Colonic mucosa (tissue), 4 donors: ENCODE results near the gene UNG. TPM values are rescaled to one million over a fixed set of nuclear protein-coding genes. Genes with fewer than 3 reads are reported as not detected.

Experiments used
- DNase-seq: peaks from one replicate; pipeline ENCODE4 v3.0.0-alpha.2; 2020
- H3K27ac ChIP-seq: fragments of 200-600 bp; one replicate; pipeline ENCODE4 v1.8.0; 2021
- H3K27me3 ChIP-seq: fragments of 200-600 bp; one replicate; pipeline ENCODE4 v1.8.0; 2021
- H3K36me3 ChIP-seq: fragments of 200-600 bp; one replicate; pipeline ENCODE4 v1.8.0; 2021
- H3K4me1 ChIP-seq: fragments of 200-600 bp; one replicate; pipeline ENCODE4 v1.8.0; 2021; ENCODE audit warnings: mild to moderate bottlenecking
- H3K4me3 ChIP-seq: fragments of 200-600 bp; one replicate; pipeline ENCODE4 v1.8.0; 2021
- H3K9ac ChIP-seq, 2 donors: one replicate each; pipeline ENCODE4 v1.7.0; 2013; ENCODE audit warnings: control low read depth in 2 of 2, low read depth in 2 of 2, low read length in 2 of 2
- H3K9me3 ChIP-seq: fragments of 200-600 bp; one replicate; pipeline ENCODE4 v1.8.0; 2021
- intact Hi-C: fragments of 100-400 bp; cut with DNase I; formaldehyde crosslinking; loops from one replicate; pipeline ENCODE4 v1.14.1; 2022
- total RNA-seq, 2 donors: library from RNA; stranded (reverse); fragmentation: NEBNext Ultra II Directional in 1 of 2; extraction: Animal tissue kit (Norgen Biotek cat#: 25700) in 1 of 2; gene quantifications; one replicate each; pipeline ENCODE4 v1.2.1, GENCODE V29; 2021
- TF ChIP-seq, protein P1 (sequence below): fragments of 200-600 bp; IDR thresholded peaks from one replicate; pipeline ENCODE4 v1.8.0; 2022; ENCODE audit warnings: antibody characterized with exemption, mild to moderate bottlenecking
- donor health status: healthy.
- donor health status: DM: no; HTN: no; CAD: no.
- donor health status: DM: no; HTN: no; CAD: no.

UNG gene
- total RNA-seq, 2 donors from 2014 or later = 48.7 to 68.3 TPM

DNA sequence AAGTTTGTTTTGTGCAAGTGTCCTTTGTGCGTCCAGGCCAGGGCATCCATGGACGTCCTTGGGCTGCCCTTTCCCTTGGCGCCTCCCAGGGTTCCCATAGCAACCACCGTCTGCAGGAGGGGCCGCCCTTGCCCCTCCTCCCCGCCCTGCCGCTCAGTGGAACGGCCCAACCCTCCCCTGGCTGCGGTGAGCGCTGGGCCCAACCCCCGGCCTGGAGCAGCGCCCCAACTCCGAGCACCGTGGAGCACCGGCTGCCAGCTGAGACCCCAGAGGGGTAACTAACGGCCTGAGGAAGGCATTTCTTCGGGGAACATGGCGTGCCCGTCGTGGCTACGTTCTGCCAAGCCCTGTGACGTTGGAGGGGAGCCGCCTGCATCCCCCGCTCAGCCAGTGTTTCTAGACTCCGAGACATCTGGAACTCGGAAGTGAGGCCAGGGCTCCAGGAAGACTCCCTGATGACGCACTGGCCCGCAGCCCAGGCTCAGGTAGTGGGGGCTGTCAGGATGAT is 13.6 kb downstream of the UNG start:
- no peaks in the 10 kb centered on the region for H3K9me3 ChIP-seq
- peak overlapping the region; percentile 70 to 82 for H3K9ac ChIP-seq
- intact Hi-C loops = loop anchor here (10.0 kb wide), 1 partner anchor 154 kb away; no protein-coding TSS in a partner anchor
- H3K4me1 ChIP-seq = peaks cover 7% of the 10 kb centered on the region
- TF ChIP-seq, protein P1, sequence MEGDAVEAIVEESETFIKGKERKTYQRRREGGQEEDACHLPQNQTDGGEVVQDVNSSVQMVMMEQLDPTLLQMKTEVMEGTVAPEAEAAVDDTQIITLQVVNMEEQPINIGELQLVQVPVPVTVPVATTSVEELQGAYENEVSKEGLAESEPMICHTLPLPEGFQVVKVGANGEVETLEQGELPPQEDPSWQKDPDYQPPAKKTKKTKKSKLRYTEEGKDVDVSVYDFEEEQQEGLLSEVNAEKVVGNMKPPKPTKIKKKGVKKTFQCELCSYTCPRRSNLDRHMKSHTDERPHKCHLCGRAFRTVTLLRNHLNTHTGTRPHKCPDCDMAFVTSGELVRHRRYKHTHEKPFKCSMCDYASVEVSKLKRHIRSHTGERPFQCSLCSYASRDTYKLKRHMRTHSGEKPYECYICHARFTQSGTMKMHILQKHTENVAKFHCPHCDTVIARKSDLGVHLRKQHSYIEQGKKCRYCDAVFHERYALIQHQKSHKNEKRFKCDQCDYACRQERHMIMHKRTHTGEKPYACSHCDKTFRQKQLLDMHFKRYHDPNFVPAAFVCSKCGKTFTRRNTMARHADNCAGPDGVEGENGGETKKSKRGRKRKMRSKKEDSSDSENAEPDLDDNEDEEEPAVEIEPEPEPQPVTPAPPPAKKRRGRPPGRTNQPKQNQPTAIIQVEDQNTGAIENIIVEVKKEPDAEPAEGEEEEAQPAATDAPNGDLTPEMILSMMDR = no peak
- H3K36me3 ChIP-seq = no peaks in the 10 kb centered on the region
- DNase-seq = peak; percentile 96
- H3K27ac ChIP-seq = peak overlapping the region; percentile 90
- H3K27me3 ChIP-seq = no peaks in the 10 kb centered on the region
- H3K4me3 ChIP-seq = peak overlapping the region; percentile 53

DNA sequence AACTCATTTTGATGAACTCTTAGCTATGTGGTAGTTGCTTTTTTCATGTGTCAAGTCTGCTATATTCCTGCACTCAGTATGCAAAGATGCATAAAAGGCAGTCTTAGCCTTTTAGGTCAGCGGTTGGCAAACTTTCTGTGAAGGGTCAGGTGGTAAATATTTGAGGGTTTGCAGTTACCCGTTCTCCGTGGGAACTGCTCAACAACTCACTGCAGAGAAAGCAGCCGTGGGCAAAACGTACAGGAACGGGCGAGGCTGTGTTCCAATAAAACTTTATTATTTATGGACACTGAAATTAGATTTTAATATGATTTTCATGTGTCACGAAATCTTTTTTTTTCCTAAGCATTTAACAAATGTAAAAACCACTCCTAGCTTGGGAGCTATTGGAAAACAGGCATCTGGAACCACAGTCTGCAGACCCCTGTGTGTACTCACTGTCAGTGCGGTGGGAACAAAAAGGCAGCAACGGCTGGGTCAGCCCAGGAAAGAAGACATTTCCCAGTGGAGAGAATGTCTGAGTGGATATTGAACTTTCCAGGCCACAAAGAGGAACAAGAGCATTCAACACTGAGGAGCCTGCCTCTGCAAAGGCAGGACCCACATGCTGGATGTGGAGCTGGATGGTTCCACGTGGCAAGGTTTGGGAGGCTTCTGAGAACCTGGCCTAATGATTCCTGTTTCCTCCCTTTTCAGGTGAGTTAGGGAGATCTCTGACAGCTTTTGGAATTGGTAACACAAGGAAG is 15.5 kb downstream of the UNG start:
- intact Hi-C loops = loop anchor here (10.0 kb wide), 1 partner anchor 152 kb away; no protein-coding TSS in a partner anchor

GRCh38 chr12:109113661-109114321 is 16.4 kb downstream of the UNG start:
- Histone ChIP-seq H3K27ac (no peak overlapping the region), H3K36me3 (no peaks in the 10 kb centered on the region), H3K9ac (no peak overlapping the region), H3K9me3 (no peaks in the 10 kb centered on the region), H3K4me1 (peaks cover 9% of the 10 kb centered on the region), H3K27me3 (no peaks in the 10 kb centered on the region), H3K4me3 (no peak overlapping the region)
- intact Hi-C loops = loop anchor here (10.0 kb wide), 1 partner anchor 151 kb away; no protein-coding TSS in a partner anchor
- DNase-seq = no peak
- TF ChIP-seq, protein P1 = no peak

More for the DNA sequence above, 15.5 kb downstream of the UNG start:
- Histone ChIP-seq H3K27me3 (no peaks in the 10 kb centered on the region), H3K27ac (no peak overlapping the region), H3K9ac (no peak overlapping the region), H3K36me3 (no peaks in the 10 kb centered on the region), H3K4me1 (peaks cover 9% of the 10 kb centered on the region), H3K9me3 (no peaks in the 10 kb centered on the region), H3K4me3 (no peak overlapping the region)
- TF ChIP-seq, protein P1 = no peak
- DNase-seq = no peak

DNA sequence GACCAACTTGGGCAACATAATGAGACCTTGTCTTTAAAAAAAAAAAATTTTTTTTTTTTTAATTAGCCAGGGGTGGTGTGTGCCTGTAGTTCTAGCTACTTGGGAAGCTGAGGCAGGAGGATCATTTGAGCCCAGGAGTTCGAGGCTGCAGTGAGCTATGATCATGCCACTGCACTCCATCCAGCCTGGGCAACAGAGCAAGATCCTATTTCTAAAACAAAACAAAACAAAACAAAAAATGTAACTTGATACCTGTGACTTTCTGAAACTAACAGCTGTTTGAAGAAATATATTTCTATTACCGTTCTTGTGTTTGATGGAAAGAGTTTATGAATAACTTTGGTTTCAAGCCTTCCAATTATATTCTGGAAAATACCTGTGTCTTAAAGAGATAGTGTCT is 17.2 kb downstream of the UNG start:
- Histone ChIP-seq H3K9me3 (no peaks in the 10 kb centered on the region), H3K27ac (no peak overlapping the region), H3K27me3 (no peaks in the 10 kb centered on the region), H3K36me3 (no peaks in the 10 kb centered on the region), H3K4me3 (no peak overlapping the region), H3K4me1 (peaks cover 9% of the 10 kb centered on the region), H3K9ac (no peak overlapping the region)
- intact Hi-C loops = loop anchor here (10.0 kb wide), 1 partner anchor 150 kb away; no protein-coding TSS in a partner anchor
- no peak for DNase-seq
- TF ChIP-seq, protein P1 = no peak

GRCh38 chr12:109115404-109115757 is 18.0 kb downstream of the UNG start:
- Histone ChIP-seq H3K27ac (peak overlapping the region; percentile 34), H3K9me3 (no peaks in the 10 kb centered on the region), H3K9ac (peak overlapping the region in 1 of 2 donors; percentile 35), H3K4me1 (peaks cover 9% of the 10 kb centered on the region), H3K4me3 (no peak overlapping the region), H3K36me3 (no peaks in the 10 kb centered on the region), H3K27me3 (no peaks in the 10 kb centered on the region)
- intact Hi-C loops = loop anchor here (10.0 kb wide), 1 partner anchor 149 kb away; no protein-coding TSS in a partner anchor
- TF ChIP-seq, protein P1 = no peak
- DNase-seq = no peak
